Uterus (tissue), 4 donors: ENCODE results near the gene ADPRHL1. TPM values are rescaled to one million over a fixed set of nuclear protein-coding genes. Genes with fewer than 3 reads are reported as not detected.

Experiments
- DNase-seq, 2 donors: peaks; one replicate each; pipeline ENCODE4 v3.0.0-alpha.2; 2019 to 2020
- H3K27ac ChIP-seq, 2 donors: fragments of 200-600 bp; sonication (generic); 1 replicate in 1 of 2; 2 replicates in 1 of 2; pipeline ENCODE4 v1.5.1; 2016 to 2018
- H3K27me3 ChIP-seq, 2 donors: fragments of 200-600 bp; sonication (generic); one replicate each; pipeline ENCODE4 v1.5.1; 2018 to 2019; ENCODE audit warnings: control low read depth in 1 of 2
- H3K36me3 ChIP-seq, 2 donors: fragments of 200-600 bp; sonication (generic); one replicate each; pipeline ENCODE4 v1.5.1; 2019; ENCODE audit warnings: control low read depth in 1 of 2
- H3K4me1 ChIP-seq, 2 donors: fragments of 200-600 bp; sonication (generic); one replicate each; pipeline ENCODE4 v1.5.1; 2018 to 2019; ENCODE audit warnings: control low read depth in 1 of 2
- H3K4me3 ChIP-seq, 2 donors: fragments of 200-600 bp; sonication (generic); 1 replicate in 1 of 2; 2 replicates in 1 of 2; pipeline ENCODE4 v1.5.1; 2018 to 2019; ENCODE audit warnings: mild to moderate bottlenecking in 1 of 2
- H3K9me3 ChIP-seq, 2 donors: fragments of 200-600 bp; sonication (generic); one replicate each; pipeline ENCODE4 v1.5.1; 2019; ENCODE audit warnings: control low read depth in 1 of 2
- POLR2A ChIP-seq, 2 donors: fragments of 450-650 bp; IDR thresholded peaks; one replicate each; pipeline ENCODE4 v1.6.1; 2016; ENCODE audit warnings: antibody characterized with exemption in 2 of 2, mild to moderate bottlenecking in 1 of 2, moderate library complexity in 1 of 2
- intact Hi-C: fragments of 100-400 bp; cut with DNase I; formaldehyde crosslinking; loops from one replicate; pipeline ENCODE4 v1.15.1; 2023; ENCODE audit warnings: low total_unique reads
- total RNA-seq, 4 donors: library from RNA; depleted of rRNA in 3 of 4; stranded (reverse); fragments of >200 nt in 3 of 4; gene quantifications; one replicate each; pipeline versions ENCODE4 v1.1.0 to v1.2.4, GENCODE V29; 2014 to 2023
- TF ChIP-seq, protein P1 (sequence below), 4 experiments: fragments of 200-600 bp in 2 of 4; fragments of 450-650 bp in 2 of 4; sonication (generic) in 2 of 4; IDR thresholded peaks; one replicate each; pipeline ENCODE4 v1.5.1; 2016 to 2019; ENCODE audit warnings: antibody characterized with exemption in 4 of 4, mild to moderate bottlenecking in 2 of 4, moderate library complexity in 1 of 4
- donor health status: DM: yes; HTN: yes; CAD: no.

ADPRHL1 gene
- total RNA-seq, 4 donors from 2014 or later: 1.6 to 3.3 TPM; not detected in 2

DNA sequence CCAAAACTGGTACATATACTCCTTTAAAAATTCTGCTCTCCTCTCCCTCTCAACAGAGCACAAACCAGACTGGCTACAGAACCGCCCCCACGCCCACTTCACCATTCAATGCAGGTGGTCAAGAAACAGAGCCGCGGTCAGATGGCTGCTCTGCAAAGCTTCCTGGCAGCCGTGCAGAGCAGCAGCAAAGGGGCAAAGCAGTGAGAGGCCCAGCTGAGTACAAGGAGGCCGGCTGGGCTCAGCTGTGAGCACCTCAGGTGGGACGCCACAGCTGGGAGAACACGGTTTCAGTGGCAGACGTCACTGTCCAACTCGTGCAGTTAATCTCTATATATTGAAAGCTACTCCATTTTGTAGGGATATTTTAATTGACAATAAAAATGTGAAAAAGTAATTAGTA, 97.7 kb downstream of the ADPRHL1 start:
- no peaks in the 10 kb centered on the region for H3K27me3 ChIP-seq

DNA sequence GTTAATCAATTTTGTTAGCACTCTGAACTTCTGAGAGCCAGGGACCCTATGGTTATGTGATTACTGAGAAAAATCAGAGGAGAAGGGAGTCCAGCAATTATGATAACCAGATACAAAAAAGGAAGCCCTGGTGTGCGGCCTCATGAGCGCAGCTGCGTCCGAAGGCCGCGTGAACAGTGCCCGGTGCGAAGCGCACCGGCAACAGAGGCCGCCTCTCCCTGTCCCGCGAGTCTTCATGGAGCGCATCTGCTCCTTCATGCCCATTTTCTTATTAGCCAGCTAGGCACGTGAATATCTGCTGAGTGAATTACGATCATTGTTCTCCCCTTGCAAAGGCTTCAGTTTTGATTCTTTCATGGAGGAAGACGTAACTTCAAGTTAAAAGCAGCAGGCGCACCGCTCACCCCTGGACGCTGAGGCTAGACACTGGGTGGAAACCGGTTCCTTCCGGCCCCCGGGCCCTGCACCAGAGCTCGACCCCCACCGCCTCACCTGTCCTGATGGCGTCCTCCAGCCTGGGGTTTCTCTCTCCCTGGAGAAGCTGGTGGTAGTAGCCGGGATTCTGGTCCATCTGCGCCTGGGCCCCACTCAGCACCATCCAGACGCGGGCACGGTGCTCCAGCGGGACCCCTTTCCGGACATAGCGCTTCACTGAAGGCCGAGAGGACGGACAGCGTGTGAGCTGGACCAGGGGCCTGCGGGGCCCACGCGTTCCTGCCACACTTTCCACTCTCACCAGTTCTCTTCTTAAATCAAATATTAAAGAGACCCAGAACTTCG, 98.3 kb downstream of the ADPRHL1 start:
- Histone ChIP-seq H3K27ac (no peak overlapping the region), H3K9me3 (no peaks in the 10 kb centered on the region), H3K4me3 (no peak overlapping the region), H3K36me3 (no peaks in the 10 kb centered on the region), H3K4me1 (no peaks in the 10 kb centered on the region), H3K27me3 (no peaks in the 10 kb centered on the region)
- no peak for DNase-seq
- TF ChIP-seq, protein P1, sequence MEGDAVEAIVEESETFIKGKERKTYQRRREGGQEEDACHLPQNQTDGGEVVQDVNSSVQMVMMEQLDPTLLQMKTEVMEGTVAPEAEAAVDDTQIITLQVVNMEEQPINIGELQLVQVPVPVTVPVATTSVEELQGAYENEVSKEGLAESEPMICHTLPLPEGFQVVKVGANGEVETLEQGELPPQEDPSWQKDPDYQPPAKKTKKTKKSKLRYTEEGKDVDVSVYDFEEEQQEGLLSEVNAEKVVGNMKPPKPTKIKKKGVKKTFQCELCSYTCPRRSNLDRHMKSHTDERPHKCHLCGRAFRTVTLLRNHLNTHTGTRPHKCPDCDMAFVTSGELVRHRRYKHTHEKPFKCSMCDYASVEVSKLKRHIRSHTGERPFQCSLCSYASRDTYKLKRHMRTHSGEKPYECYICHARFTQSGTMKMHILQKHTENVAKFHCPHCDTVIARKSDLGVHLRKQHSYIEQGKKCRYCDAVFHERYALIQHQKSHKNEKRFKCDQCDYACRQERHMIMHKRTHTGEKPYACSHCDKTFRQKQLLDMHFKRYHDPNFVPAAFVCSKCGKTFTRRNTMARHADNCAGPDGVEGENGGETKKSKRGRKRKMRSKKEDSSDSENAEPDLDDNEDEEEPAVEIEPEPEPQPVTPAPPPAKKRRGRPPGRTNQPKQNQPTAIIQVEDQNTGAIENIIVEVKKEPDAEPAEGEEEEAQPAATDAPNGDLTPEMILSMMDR (IDR thresholded peaks at IDR 0.05): no peak
- TF ChIP-seq POLR2A (IDR thresholded peaks at IDR 0.05): no peak
- intact Hi-C loops: no loop called here

More for the DNA sequence above, 97.7 kb downstream of the ADPRHL1 start:
- H3K36me3 ChIP-seq: no peaks in the 10 kb centered on the region
- intact Hi-C loops: no loop called here
- no peak for DNase-seq
- H3K4me3 ChIP-seq: no peak overlapping the region
- H3K27ac ChIP-seq: no peak overlapping the region
- H3K9me3 ChIP-seq: no peaks in the 10 kb centered on the region
- H3K4me1 ChIP-seq: no peaks in the 10 kb centered on the region
- TF ChIP-seq POLR2A (IDR thresholded peaks at IDR 0.05): no peak
- TF ChIP-seq, protein P1 (IDR thresholded peaks at IDR 0.05): no peak

DNA sequence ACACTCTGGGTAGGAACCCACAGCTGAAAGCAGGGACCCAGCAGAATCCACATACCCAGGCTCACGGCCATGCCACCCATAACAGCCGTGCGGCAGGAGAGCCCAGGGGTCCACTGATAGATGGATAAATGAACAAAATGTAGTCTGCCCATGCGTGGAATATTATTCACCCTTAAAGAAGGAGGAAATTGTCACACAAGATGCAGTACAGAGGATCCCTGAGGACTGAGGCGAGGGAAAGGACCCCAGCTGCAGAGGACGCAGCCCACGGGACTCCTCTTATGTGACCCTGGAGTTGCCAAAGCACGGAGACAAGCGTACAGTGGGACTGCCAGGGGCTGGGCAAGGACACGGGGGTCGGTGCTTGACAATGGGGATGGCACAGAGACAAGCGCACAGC, 100.0 kb downstream of the ADPRHL1 start:
- Histone ChIP-seq H3K36me3 (no peaks in the 10 kb centered on the region), H3K4me3 (no peak overlapping the region), H3K27me3 (no peaks in the 10 kb centered on the region), H3K4me1 (no peaks in the 10 kb centered on the region), H3K9me3 (no peaks in the 10 kb centered on the region), H3K27ac (no peak overlapping the region)
- DNase-seq: no peak
- TF ChIP-seq, protein P1 (IDR thresholded peaks at IDR 0.05): no peak
- no peak for TF ChIP-seq POLR2A (IDR thresholded peaks at IDR 0.05)
- intact Hi-C loops: no loop called here

- H3K27ac ChIP-seq: no peak overlapping the region
- no peak overlapping the region for H3K4me3 ChIP-seq
- intact Hi-C loops: no loop called here
- peak in 1 of 2 donors; percentile 52 for DNase-seq
- H3K27me3 ChIP-seq: no peaks in the 10 kb centered on the region
- no peaks in the 10 kb centered on the region for H3K4me1 ChIP-seq
- TF ChIP-seq POLR2A (IDR thresholded peaks at IDR 0.05): no peak
- TF ChIP-seq, protein P1 (IDR thresholded peaks at IDR 0.05): no peak
- no peaks in the 10 kb centered on the region for H3K36me3 ChIP-seq
- no peaks in the 10 kb centered on the region for H3K9me3 ChIP-seq
Observed at GRCh38 chr13:113351514-113352026, 101.7 kb downstream of the ADPRHL1 start.

- no peaks in the 10 kb centered on the region for H3K36me3 ChIP-seq
Observed at GRCh38 chr13:113350938-113351335, 102.4 kb downstream of the ADPRHL1 start.

More at GRCh38 chr13:113350938-113351335, 102.4 kb downstream of the ADPRHL1 start:
- intact Hi-C loops: no loop called here
- no peak for DNase-seq
- Histone ChIP-seq H3K4me3 (no peak overlapping the region), H3K9me3 (no peaks in the 10 kb centered on the region), H3K4me1 (no peaks in the 10 kb centered on the region), H3K27me3 (no peaks in the 10 kb centered on the region), H3K27ac (no peak overlapping the region)
- TF ChIP-seq, protein P1 (IDR thresholded peaks at IDR 0.05): no peak
- TF ChIP-seq POLR2A (IDR thresholded peaks at IDR 0.05): no peak
